Stimulated activated CD8-positive, alpha-beta memory T cell treated with anti-CD3 and anti-CD28 coated beads, Interleukin-12 subunit alpha, Interleukin-12 subunit beta, amount 100 ng/mL, for 1 hour (primary cell): ENCODE data around the gene VWA1.
"Not testable (repeated sequence)": the region's sequence is repeated elsewhere in the genome, so short reads cannot be mapped to it uniquely, and the experiment has no call there.

Source experiments
- DNase-seq: peaks from one replicate; pipeline ENCODE4 v3.0.0-alpha.2; 2020; ENCODE audit warnings: low read depth

The VWA1 gene

GRCh38 chr1:1435911-1436629, 580 bp downstream of the VWA1 start:
- DNase-seq = no peak

GRCh38 chr1:1436630-1437032, 1.1 kb downstream of the VWA1 start:
- no peak for DNase-seq

- no peak for DNase-seq
Measured at GRCh38 chr1:1437033-1437903, 1.8 kb downstream of the VWA1 start.

GRCh38 chr1:1437904-1438376, 2.5 kb downstream of the VWA1 start:
- DNase-seq = no peak

GRCh38 chr1:1438531-1439381, 3.3 kb downstream of the VWA1 start:
- DNase-seq = no peak

- DNase-seq = no peak
Measured at GRCh38 chr1:1439546-1440261, 4.2 kb downstream of the VWA1 start.

GRCh38 chr1:1440262-1441001, 4.9 kb downstream of the VWA1 start:
- DNase-seq = no peak

- peak; percentile 29 for DNase-seq
Measured at GRCh38 chr1:1441002-1441888, 5.8 kb downstream of the VWA1 start.

- no peak for DNase-seq
Measured at GRCh38 chr1:1442069-1442770, 6.7 kb downstream of the VWA1 start.

- DNase-seq = not testable (repeated sequence)
Measured at GRCh38 chr1:1446631-1447030, 11.1 kb downstream of the VWA1 start.

GRCh38 chr1:1449099-1449739, 13.7 kb downstream of the VWA1 start, which contains the start of gene ATAD3C:
Gene ATAD3C (plus strand): TSS chr1:1449689. CDS start chr1:1450684, 995 bp downstream.
- DNase-seq = no peak

- DNase-seq = not testable (repeated sequence)
Measured at GRCh38 chr1:1450616-1451015, 15.1 kb downstream of the VWA1 start.

- DNase-seq = no peak
Measured at GRCh38 chr1:1451696-1452364, 16.3 kb downstream of the VWA1 start.

GRCh38 chr1:1452365-1452739, 16.9 kb downstream of the VWA1 start:
- DNase-seq = not testable (repeated sequence)

GRCh38 chr1:1452882-1453281, 17.4 kb downstream of the VWA1 start:
- no peak for DNase-seq

GRCh38 chr1:1454286-1455056, 19.0 kb downstream of the VWA1 start:
- DNase-seq = not testable (repeated sequence)

- DNase-seq = no peak
Measured at GRCh38 chr1:1455366-1455884, 19.9 kb downstream of the VWA1 start.
